Ovary (tissue), 3 donors: Measurements from ENCODE around the gene ABI3.

Experiments
- EP300 ChIP-seq: sonication (generic); formaldehyde crosslinking; IDR thresholded peaks from one replicate; pipeline ENCODE4 v1.6.1; 2017; ENCODE audit warnings: antibody characterized with exemption
- POLR2A ChIP-seq: fragments of 450-650 bp; IDR thresholded peaks from one replicate; pipeline ENCODE4 v1.6.1; 2017; ENCODE audit warnings: antibody characterized with exemption, mild to moderate bottlenecking, moderate library complexity
- TF ChIP-seq, protein P1 (sequence below), 3 donors: fragments of 450-650 bp in 2 of 3; fragments of 200-600 bp in 1 of 3; IDR thresholded peaks; one replicate each; pipeline versions ENCODE4 v1.5.1 to v1.8.0; 2016 to 2022; ENCODE audit warnings: antibody characterized with exemption in 3 of 3, mild to moderate bottlenecking in 1 of 3
- donor health status: DM: no; HTN: no; CAD: no.

DNA sequence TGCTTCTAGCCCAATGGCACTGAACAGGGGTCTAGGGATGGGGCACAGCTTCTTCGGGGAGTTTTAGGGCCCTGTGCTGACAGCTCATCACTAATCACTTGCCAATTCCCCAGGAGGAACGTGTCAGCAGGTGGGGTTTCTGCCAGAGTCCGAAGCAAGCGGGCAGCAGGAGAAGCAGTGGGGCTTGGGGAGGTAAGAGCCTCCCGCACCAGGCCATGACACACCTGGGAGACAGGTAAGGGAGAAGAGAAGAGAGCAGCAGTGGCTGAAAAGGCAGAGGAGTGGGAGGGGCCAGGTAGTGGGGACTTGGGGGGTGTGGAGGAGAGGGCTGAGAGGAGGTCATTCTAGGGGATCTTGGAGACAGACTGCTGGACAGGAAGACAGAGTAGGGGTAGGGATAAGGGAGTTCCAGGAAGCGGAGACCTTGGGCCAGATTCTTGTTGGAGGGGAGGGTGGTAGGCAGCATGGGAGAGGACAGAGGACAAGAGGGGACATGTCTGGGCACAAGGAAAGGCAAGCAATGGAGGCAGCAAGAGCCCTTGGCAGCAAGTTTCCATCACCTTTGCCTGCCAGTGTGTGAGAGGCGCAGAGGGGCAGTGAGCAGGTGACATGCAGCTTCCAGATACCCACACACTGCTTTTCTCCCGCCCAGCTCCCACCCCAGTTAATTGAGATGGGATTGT lies 15.2 kb downstream of the ABI3 start:
- TF ChIP-seq, protein P1, sequence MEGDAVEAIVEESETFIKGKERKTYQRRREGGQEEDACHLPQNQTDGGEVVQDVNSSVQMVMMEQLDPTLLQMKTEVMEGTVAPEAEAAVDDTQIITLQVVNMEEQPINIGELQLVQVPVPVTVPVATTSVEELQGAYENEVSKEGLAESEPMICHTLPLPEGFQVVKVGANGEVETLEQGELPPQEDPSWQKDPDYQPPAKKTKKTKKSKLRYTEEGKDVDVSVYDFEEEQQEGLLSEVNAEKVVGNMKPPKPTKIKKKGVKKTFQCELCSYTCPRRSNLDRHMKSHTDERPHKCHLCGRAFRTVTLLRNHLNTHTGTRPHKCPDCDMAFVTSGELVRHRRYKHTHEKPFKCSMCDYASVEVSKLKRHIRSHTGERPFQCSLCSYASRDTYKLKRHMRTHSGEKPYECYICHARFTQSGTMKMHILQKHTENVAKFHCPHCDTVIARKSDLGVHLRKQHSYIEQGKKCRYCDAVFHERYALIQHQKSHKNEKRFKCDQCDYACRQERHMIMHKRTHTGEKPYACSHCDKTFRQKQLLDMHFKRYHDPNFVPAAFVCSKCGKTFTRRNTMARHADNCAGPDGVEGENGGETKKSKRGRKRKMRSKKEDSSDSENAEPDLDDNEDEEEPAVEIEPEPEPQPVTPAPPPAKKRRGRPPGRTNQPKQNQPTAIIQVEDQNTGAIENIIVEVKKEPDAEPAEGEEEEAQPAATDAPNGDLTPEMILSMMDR (IDR thresholded peaks at IDR 0.05), result no peak
- TF ChIP-seq POLR2A (no peak), EP300 (no peak)
